ENCODE measurements around the gene SEMA3A. TPM values are rescaled to one million over a fixed set of nuclear protein-coding genes. Genes with fewer than 3 reads are reported as not detected.

Gene SEMA3A
- total and polyA plus RNA-seq, 7 donors, result 0.23 to 83.8 (median 50.1) TPM

- intact Hi-C loops (cut with DNase I), result no loop called here
- Histone ChIP-seq H3K4me3 (no peak overlapping the region), H3K27ac (no peak overlapping the region), H3K36me3 (no peaks in the 10 kb centered on the region), H3K9me3 (no peaks in the 10 kb centered on the region), H3K4me1 (no peaks in the 10 kb centered on the region), H3K27me3 (no peaks in the 10 kb centered on the region)
- 42 to 48% methylated on average over 1 of the region's 1 CpG for WGBS, 2 donors
- DNase-seq, result no peak
- TF ChIP-seq CTCF (IDR thresholded peaks at IDR 0.05) (no peak), POLR2AphosphoS5 (IDR thresholded peaks at IDR 0.05) (no peak), EP300 (IDR thresholded peaks at IDR 0.05) (no peak), POLR2A (IDR thresholded peaks at IDR 0.05) (no peak)
These were observed 268.7 kb downstream of the SEMA3A start for GRCh38 chr7:83925860-83926259.

- Histone ChIP-seq H3K27me3 (no peaks in the 10 kb centered on the region), H3K9me3 (no peaks in the 10 kb centered on the region), H3K36me3 (no peaks in the 10 kb centered on the region), H3K27ac (no peak overlapping the region), H3K4me1 (no peaks in the 10 kb centered on the region), H3K4me3 (no peak overlapping the region)
- intact Hi-C loops (cut with DNase I), result no loop called here
- TF ChIP-seq POLR2AphosphoS5 (IDR thresholded peaks at IDR 0.05) (no peak), EP300 (IDR thresholded peaks at IDR 0.05) (no peak), CTCF (IDR thresholded peaks at IDR 0.05) (no peak), POLR2A (IDR thresholded peaks at IDR 0.05) (no peak)
- DNase-seq, result no peak
- 55 to 58% methylated on average over 4 of the region's 4 CpGs for WGBS, 2 donors
These were observed 272.5 kb downstream of the SEMA3A start for GRCh38 chr7:83921941-83922607.

GRCh38 chr7:83921271-83921940 lies 273.2 kb downstream of the SEMA3A start:
- 58 to 62% methylated on average over 1 of the region's 1 CpG for WGBS, 2 donors
- intact Hi-C loops (cut with DNase I), result no loop called here
- no peaks in the 10 kb centered on the region for H3K9me3 ChIP-seq
- H3K4me1 ChIP-seq, result no peaks in the 10 kb centered on the region
- TF ChIP-seq POLR2AphosphoS5 (IDR thresholded peaks at IDR 0.05) (no peak), POLR2A (IDR thresholded peaks at IDR 0.05) (no peak)
- H3K4me3 ChIP-seq, result no peak overlapping the region
- H3K27ac ChIP-seq, result no peak overlapping the region
- no peaks in the 10 kb centered on the region for H3K27me3 ChIP-seq
- no peak for DNase-seq
- H3K36me3 ChIP-seq, result no peaks in the 10 kb centered on the region

- Histone ChIP-seq H3K27me3 (no peaks in the 10 kb centered on the region), H3K36me3 (no peaks in the 10 kb centered on the region), H3K4me3 (no peak overlapping the region), H3K9me3 (no peaks in the 10 kb centered on the region), H3K27ac (no peak overlapping the region), H3K4me1 (no peaks in the 10 kb centered on the region)
- intact Hi-C loops (cut with DNase I), result no loop called here
- TF ChIP-seq CTCF (IDR thresholded peaks at IDR 0.05), result no peak
- TF ChIP-seq POLR2AphosphoS5 (IDR thresholded peaks at IDR 0.05), result no peak
- no peak for TF ChIP-seq EP300 (IDR thresholded peaks at IDR 0.05)
- TF ChIP-seq POLR2A (IDR thresholded peaks at IDR 0.05), result no peak
- WGBS, 2 donors, result 39 to 67% methylated on average over 1 of the region's 1 CpG
- no peak for DNase-seq
These were observed 276.4 kb downstream of the SEMA3A start for GRCh38 chr7:83918142-83918541.

- intact Hi-C loops (cut with DNase I), result no loop called here
- no peak for DNase-seq
- no peaks in the 10 kb centered on the region for H3K4me1 ChIP-seq
- no peaks in the 10 kb centered on the region for H3K27me3 ChIP-seq
- no peak overlapping the region for H3K4me3 ChIP-seq
- H3K27ac ChIP-seq, result no peak overlapping the region
- no peaks in the 10 kb centered on the region for H3K36me3 ChIP-seq
- H3K9me3 ChIP-seq, result no peaks in the 10 kb centered on the region
- TF ChIP-seq POLR2A (IDR thresholded peaks at IDR 0.05) (no peak), CTCF (IDR thresholded peaks at IDR 0.05) (no peak), EP300 (IDR thresholded peaks at IDR 0.05) (no peak), POLR2AphosphoS5 (IDR thresholded peaks at IDR 0.05) (no peak)
These were observed 281.4 kb downstream of the SEMA3A start for GRCh38 chr7:83913174-83913573.

Measured in sigmoid colon (tissue), 7 donors.